HG03575 (cell line): ENCODE results near the gene PLCH1.

ENCODE experiments used
- ATAC-seq: cut with Tn5 transposase; IDR thresholded peaks from one replicate; pipeline ENCODE4 v1.9.1; 2021; ENCODE audit not compliant: unreplicated experiment, insufficient number of reproducible peaks, low FRiP score; ENCODE audit errors: extremely low read depth

Gene PLCH1

DNA sequence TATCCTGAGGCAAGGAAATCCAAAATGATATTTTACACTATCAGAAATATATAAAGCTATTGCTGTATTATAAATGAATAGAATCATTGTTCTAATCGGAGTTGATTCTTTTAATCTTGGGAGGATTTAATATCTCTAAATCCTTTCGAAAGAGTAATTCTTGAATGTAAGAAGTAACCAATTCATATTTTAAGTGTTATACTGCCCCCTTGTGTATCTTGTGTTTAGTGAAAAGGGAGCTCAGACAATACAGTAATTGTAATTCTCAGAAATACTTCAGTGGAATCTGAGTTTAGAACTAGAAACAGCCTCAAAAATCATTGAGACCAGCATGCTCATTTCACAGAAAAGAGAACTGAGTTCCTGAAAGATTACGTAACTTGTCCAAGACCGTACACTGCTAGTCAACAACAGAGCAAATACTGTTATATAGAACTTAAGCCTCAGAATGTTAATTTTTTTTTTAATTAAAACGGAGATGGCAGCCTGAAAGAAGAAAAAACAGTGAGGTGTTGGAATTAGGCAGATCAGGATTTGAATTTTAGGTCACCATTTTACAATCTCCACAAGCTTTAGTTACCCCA lies 42.9 kb downstream of the PLCH1 start:
- no peak for ATAC-seq

DNA sequence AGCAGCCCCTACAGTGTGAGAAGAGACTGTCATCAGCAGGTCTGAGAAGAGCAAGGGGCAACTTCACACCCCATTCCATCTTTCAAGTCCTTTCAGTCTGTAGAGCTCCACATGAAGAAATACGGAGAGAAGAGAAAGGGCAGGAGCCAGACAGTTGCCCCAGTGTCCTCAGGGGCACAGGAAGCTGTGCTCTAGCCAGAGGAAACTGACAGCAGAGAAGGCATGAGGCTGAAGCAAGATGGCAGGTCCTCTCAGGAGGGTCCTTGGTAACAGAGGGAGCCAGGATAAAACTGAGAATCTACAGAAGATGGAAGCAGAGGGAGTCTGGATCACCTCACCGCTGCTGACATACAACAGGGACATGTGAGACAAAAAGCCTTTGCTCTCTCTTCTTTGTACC lies 47.3 kb downstream of the PLCH1 start:
- ATAC-seq, result no peak

DNA sequence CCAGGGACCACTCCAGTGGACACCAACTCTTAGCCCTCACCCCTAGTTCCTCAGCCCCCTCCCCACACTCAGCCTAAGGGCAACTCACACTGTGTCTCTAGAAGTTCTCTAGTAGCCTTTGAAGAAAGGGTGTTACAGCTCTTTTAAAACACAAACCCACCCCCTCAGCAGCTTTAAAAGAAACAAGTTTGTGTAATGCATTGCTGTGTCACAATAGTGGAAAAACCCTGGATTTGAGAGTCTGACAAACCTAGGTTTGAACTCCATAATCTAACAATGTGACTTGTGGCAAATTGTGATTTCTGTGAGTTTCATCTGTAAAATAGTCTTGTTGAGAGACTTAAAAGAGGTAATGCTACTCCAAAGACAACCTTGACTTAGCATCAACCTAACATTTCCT lies 54.0 kb downstream of the PLCH1 start:
- ATAC-seq, result no peak

DNA sequence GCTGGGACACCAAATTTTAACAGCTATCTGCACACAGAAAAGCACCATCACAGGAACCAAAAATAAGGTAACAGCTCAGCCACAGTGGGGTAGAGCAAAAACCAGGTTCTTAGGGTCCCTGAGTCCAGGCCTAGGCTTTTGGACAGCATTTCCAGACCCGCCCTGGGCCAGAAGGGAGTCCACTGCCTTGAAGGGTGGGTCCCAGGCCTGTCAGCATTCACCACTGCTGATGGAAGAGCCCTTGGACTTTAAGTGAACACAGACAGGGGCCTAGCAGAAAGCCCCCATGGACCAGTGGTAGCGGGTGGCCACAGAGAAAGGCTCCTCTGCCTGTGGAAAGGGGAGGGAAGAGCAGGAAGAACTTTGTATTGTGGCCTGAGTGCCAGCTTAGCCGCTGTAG lies 56.4 kb downstream of the PLCH1 start:
- no peak for ATAC-seq

DNA sequence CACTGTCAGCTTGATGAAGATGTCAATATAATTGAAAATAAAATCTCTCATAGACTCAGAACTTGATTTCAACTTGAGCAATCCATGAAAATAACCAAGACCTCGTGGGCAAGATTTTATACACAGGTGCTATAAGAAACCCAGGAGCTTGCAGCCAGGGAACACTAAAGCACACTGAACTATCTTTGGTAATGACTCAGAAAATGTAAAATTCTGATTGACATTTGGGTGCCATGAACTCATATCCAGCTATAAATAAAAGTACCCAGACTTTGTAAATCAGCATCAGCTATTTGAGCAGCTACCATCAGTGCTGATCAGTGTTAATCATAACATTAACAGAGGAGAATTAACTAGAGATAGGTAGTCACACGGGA lies 61.5 kb downstream of the PLCH1 start:
- no peak for ATAC-seq

DNA sequence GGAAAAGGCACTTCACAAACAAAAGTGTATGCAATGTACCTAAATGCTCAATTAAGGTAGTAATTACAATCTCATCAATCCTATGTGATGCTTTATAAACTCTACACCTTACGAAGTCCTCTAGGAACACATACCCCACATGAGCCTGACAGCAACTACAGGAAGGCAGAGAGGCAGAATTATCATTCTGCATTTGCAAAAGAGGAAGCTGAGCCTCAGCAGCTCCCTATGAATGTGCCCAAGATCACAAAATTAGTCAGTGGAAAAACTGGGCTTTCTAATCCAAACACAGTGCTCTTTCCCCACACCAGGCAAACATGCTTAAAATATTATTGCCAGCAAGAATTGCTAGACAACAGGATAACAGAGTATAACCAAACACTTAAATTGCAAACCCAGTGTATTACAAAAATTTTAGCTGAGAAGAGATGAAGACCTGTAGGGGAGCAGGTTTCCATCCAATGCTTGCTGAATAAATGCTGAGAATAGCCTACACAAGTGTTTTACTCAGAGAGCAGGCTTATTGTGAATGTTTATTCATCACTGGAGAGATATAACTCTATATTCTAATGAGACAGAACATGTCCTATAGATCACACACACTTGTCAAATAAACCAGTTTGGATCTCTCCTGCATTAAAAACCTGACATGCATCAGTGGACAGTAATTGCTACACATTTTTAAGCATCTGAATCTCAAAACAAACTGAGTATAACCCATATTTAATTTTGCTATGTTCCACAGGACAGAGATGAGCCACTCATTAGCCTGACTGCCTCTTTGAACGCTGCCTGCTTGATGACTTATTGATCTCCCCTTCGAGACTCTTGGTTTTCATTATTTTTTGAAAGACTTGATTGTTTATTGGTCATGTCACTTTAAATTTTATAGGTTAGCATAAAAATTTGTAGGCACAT lies 62.2 kb downstream of the PLCH1 start:
- ATAC-seq, result no peak

DNA sequence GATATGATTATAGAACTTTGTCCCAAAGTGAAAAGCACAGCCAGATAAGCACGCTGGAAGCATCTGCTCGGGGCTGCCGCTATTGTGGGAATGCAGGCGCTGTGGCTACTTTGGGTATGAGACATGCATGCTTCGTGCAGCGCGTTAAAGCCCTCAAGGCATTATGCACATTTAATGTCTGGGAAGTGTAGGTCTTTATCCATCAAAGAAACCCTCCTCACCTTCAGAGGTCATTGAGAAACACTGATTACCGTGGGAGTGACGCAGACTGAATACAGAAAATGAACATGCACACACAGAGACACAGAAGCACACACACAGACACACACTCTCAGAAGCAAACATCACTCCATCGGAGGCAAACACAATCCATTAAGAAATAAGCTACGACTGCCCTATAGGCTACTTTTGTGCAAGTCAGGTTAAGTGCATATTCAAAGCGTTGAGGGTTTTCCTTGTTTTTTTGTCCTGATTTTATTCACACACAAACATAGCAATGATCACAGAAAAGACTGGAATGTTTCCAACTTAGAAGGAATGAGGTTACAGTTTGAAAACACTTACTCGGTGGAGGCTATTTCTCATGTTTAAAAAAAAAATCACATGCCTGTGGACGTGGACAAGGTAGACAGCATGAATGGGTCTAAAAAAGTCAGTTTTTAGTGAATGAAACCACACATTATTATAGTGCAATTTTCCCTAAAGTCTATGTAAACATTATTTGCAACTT lies 68.5 kb downstream of the PLCH1 start:
- no peak for ATAC-seq

DNA sequence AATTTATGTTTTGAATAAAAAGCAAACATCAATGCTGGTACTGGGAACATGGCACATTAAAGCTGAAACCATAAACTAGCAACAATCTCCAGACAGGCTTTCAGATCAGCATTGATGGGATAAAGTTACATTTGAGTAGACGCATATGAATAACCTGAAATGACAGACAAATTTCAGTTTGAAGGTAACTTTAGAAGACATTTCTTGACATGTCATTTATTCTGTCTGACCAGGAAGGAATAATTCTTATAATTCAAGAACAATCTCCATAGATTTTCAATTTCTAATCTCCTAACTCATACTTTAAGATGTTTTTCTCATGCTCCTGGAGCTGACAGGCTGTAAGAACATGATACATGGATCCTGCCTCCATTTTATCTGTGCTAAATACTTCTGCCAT lies 69.8 kb downstream of the PLCH1 start:
- no peak for ATAC-seq

DNA sequence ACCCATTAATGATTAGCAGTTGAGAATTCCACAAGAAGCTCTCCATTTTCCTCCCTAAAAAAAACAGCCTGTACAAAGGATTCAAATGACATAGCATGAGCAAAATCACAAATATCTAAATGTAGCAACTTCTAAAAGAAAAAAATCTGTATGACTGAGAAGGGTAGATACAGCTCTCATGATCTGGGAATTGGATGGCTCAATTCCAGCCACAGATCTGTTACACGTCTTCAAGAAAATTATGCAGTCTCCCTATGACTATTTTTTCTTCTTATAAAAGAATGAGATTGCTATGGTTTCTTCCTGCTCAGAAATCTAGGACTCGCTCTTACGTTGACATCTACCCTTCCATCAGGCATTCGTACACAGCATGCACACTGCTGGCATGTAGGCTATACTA lies 71.5 kb downstream of the PLCH1 start:
- no peak for ATAC-seq

DNA sequence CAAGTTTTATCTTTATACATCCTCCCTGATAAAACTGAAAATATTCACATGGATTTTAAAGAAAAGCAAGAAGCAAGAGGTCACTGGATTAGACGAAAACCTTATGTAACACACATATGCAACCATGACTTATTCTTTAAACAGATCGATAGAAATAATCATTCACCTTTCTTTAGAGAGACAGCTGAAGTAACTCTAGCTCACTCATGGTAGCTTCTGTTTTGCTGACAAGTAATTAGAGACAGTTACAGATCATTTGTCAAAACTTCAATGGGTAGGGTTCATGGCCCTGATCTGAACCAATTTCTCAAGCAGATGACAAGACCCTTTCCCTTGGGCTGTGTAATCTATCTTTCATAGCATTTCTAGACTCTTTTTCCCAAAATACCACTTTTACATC lies 74.5 kb downstream of the PLCH1 start:
- no peak for ATAC-seq

DNA sequence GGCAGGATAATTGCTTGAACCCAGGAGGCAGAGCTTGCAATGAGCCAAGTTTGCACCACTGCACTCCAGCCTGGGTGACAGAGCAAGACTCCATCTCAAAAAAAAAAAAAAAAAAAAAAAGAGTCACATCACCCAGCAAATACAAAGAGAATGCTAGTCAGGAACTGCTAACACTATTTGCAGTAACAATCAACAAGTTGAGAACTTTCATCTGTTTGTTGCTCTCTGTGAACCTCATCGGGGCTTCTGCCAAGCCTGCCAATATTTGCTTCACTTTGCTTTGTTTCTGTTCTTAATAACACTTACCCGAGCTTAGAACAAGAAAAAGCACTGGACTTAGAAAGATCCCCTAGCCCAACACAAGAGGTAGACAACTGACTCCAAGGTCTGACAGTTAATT lies 76.9 kb downstream of the PLCH1 start:
- no peak for ATAC-seq

DNA sequence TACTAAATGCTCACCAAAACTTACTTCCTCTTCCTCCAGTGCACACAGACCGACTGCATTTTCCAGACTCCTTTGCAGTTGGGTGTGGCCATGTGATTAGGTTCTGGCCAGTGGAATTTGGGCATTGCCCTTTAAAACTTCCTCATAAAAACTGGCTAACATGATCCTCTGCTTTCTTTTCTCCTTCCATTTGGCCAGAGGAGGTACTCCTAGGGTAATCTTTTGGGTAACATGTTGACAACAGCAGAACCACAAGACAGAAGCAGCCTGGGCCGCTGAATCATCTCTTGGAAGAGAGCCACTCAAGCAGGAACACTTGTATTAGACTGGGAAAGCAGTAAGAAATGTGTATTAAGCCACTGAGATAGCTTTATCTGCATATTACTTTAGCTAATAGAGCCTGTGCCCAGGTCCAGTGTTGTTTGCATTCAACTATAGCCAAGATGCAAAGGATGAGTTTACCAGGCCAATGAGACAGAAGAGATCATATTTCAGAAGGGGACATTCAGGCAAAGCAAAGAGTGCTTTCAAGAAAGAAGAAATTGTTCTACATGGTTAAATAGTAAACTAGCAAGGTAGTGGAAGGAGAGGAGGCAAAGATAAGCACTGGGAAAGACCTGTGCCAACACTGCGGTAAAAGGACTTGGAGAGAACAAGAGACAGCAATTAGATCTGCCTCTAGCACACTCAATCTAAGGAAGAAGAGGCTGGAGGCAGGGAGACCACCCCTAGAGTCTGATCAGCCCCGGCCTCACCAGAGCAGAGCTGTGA lies 79.8 kb downstream of the PLCH1 start:
- no peak for ATAC-seq

DNA sequence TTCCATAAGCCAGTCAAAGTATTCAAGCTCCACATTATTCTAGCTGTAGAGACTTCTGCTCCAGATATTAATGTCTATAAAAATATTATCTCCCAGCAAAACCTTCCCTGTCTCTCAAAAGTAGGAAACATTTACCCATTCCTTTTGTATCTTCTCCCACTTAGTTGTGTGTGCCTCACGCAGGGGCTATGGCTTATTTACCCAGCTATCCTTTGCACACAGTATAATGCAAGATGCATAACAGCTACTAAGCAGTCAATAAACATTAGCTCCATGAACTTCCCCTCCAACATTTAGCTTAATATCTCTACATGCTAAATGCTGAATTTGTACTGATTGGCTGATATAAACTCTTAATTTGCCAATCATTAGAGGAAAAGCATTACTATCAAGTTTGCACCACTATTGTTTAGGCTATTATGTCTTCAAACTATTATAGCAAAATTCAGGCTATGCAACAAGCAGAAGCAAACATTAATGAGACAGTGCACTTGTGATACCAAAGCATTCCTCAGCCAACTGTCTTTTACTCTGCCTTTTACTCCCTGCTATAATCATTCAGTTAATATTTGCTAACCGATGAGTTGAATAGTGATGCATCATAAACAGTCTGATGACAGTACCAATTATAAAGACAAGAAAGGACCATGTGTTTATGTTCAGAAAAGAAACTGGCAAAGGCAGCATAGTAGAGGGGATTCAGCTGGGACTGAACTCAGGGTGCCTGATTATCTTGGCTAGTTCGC lies 81.2 kb downstream of the PLCH1 start:
- ATAC-seq, result no peak

DNA sequence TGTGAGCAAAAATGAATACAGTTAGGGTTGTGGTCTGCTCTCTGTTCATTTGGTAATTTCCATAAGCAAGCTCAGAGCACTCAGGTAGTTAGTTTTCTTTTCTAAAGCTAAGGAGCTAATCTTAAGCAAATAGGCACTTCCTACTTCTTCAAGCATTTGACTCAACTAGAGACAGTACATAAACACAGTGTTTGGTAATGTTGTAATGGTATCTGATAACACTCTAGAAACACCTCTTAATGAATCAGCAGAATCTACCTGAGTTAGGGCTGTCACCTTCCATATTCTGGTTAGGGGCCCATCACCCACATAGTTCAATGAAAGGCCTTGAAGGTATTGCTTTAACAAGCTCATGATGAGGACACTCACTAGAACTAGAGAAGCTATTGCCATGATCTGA lies 83.1 kb downstream of the PLCH1 start:
- ATAC-seq, result no peak

DNA sequence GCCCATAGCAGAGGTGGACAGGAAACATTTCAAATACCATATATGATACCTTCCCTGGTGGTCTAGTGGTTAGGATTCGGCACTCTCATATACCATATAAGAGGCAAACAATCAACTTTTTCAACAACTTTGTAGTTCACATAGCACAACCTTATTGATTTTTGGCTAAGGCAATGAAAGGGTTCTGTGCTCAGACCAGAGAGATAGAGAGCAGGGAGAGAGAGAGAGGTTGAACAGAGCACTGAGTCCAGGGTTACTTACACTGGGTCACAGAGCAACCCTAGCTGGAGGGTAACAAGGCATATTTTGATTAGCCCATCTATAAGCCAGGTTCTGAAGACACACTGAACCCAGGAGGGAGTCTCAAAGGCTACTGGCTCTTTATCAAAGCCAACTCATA lies 83.8 kb downstream of the PLCH1 start:
- ATAC-seq, result no peak

DNA sequence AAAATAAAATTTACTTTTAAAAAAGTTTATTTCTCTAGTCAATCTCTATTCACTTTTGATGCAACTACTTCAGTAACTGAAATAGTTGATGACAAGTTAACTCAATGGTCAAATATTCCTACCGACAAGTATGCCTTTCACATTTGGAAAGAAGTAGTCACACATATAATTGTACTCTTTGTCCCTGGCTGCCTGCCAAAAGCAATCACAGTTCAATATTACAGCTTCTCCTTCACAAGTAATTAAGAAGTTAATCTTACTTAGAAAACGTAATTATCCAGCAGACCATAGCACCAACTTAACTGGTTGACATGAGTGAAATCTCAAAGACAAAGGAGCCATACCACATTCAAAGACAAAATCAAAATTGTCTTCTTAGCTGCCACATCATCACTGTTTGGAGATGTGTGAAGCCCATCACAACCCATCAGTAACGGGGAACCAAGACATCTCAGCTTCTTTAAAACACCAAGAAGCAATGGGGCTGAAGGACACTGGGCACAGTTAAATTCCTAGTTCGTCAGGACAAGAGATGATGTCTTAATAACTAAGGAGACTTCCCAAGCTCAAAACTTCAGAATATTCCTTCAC lies 86.1 kb downstream of the PLCH1 start:
- ATAC-seq, result no peak

DNA sequence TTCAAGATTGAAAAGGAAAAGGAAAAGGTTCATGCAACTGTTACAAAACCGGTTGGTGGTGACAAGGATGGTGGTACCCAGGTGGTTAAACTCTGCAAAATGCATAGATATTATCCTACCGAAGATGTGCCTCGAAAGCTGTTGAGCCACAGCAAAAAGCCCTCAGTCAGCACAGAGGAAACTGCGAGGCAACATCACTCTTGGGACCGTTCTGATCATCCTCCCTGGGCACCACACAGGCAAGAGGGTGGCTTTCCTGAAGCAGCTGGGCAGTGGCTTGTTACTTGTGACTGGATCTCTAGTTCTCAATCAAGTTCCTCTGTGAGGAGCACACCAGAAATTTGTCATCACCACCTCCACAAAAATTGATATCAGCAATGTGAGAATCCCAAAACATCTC lies 86.9 kb downstream of the PLCH1 start:
- no peak for ATAC-seq

DNA sequence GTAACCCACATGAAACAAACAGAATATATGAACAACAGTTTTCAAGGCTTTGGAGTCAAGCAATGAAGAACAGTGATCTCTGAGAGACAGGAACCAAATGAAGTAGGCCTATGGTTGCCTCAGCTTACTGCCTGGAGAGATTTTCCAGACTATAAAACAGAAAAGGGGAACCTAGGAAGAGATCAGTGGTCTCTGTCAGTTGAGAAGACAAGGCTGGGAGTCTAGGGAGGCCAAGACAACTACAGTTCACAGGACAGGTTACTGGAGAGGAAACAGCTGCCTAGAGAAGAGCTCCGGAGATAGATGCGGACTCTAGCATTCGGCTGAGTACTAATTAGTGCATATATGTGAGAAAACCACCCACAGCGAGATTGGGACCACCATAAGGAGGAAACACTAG lies 87.7 kb downstream of the PLCH1 start:
- no peak for ATAC-seq
